ENCODE measurements around the gene ALKBH6.

ALKBH6 gene

DNA sequence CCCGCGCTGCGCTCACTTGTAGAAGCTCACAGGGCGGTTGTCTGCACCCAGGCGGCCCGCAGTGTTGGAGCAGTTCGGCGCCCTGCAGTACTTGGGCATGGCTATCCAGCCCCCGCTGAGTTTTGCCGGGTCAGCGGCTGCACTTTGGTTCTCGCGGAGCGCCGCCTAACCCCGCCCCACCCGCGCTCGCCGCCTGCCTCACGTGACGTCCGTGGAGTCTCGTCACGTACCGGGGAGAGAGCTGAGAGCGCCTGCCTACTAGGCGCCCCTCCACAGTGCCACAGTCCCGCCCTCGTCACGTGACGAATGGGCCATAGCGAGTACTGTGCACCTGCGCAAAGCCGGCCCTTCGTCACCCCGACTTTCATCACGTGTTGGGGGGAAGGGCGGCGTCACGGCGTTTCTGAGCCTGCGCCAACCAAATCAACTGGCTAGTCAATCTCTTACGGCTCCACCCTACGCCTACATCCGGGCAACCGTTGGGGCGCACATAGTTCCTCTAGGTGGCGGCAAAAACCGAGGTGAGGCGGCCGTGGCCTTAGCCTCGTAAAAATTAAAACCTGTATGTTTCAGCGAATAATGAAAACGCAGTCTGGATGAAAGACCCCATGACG, 40.2 kb upstream of the ALKBH6 start, which contains the start of gene THAP8 (continued):
- TF ChIP-seq ZBTB1 (tag by site-specific recombination; IDR thresholded peaks at IDR 0.05) = peak; percentile 72
- TF ChIP-seq ZNF157 (tag by site-specific recombination; IDR thresholded peaks at IDR 0.05) = no peak
- no peak; the same call in none of the 2 replicates for TF ChIP-seq ZFHX2 (tag by site-specific recombination; conservative IDR thresholded peaks at IDR 0.05)
- peak; percentile 99 for TF ChIP-seq ZNF335 (tag by site-specific recombination; conservative IDR thresholded peaks at IDR 0.05)
- TF ChIP-seq ZFP69B (tag by site-specific recombination; IDR thresholded peaks at IDR 0.05) = peak; percentile 86
- TF ChIP-seq ZNF140 (tag by site-specific recombination; IDR thresholded peaks at IDR 0.05) = no peak
- no peak for TF ChIP-seq ZNF214 (tag by site-specific recombination; IDR thresholded peaks at IDR 0.05; ENCODE audit: borderline replicate concordance)
- peak; percentile 77 for TF ChIP-seq TRIM28 (IDR thresholded peaks at IDR 0.05; ENCODE audit: borderline replicate concordance, low read length)
- peak; percentile 11; the same call in 1 of the 2 replicates for TF ChIP-seq BCL11A (tag by site-specific recombination; IDR thresholded peaks at IDR 0.05; ENCODE audit: low read depth)
- TF ChIP-seq ZNF274 (IDR thresholded peaks at IDR 0.05; ENCODE audit: low read length) = no peak
- TF ChIP-seq ZNF274 (tag by site-specific recombination; IDR thresholded peaks at IDR 0.05; ENCODE audit: borderline replicate concordance) = no peak
- no peak for TF ChIP-seq ZNF701 (tag by site-specific recombination; IDR thresholded peaks at IDR 0.05)
- TF ChIP-seq ZNF175 (tag by site-specific recombination; IDR thresholded peaks at IDR 0.05) = no peak
- TF ChIP-seq MYNN (tag by site-specific recombination; IDR thresholded peaks at IDR 0.05; ENCODE audit: borderline replicate concordance) = peak; percentile 1; the same call in 1 of the 2 replicates
- TF ChIP-seq ZEB2 (tag by site-specific recombination; IDR thresholded peaks at IDR 0.05) = peak; percentile 97
- peak; percentile 68 for TF ChIP-seq WT1 (tag by site-specific recombination; IDR thresholded peaks at IDR 0.05)
- no peak for TF ChIP-seq ZNF112 (tag by site-specific recombination; IDR thresholded peaks at IDR 0.05)
- peak; percentile 95 for TF ChIP-seq ZBTB21 (tag by site-specific recombination; IDR thresholded peaks at IDR 0.05)
- TF ChIP-seq ZNF433 (tag by site-specific recombination; IDR thresholded peaks at IDR 0.05; ENCODE audit: low read depth) = no peak
- TF ChIP-seq, protein P1, sequence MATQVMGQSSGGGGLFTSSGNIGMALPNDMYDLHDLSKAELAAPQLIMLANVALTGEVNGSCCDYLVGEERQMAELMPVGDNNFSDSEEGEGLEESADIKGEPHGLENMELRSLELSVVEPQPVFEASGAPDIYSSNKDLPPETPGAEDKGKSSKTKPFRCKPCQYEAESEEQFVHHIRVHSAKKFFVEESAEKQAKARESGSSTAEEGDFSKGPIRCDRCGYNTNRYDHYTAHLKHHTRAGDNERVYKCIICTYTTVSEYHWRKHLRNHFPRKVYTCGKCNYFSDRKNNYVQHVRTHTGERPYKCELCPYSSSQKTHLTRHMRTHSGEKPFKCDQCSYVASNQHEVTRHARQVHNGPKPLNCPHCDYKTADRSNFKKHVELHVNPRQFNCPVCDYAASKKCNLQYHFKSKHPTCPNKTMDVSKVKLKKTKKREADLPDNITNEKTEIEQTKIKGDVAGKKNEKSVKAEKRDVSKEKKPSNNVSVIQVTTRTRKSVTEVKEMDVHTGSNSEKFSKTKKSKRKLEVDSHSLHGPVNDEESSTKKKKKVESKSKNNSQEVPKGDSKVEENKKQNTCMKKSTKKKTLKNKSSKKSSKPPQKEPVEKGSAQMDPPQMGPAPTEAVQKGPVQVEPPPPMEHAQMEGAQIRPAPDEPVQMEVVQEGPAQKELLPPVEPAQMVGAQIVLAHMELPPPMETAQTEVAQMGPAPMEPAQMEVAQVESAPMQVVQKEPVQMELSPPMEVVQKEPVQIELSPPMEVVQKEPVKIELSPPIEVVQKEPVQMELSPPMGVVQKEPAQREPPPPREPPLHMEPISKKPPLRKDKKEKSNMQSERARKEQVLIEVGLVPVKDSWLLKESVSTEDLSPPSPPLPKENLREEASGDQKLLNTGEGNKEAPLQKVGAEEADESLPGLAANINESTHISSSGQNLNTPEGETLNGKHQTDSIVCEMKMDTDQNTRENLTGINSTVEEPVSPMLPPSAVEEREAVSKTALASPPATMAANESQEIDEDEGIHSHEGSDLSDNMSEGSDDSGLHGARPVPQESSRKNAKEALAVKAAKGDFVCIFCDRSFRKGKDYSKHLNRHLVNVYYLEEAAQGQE (tag by site-specific recombination; IDR thresholded peaks at IDR 0.05) = peak; percentile 77; the same call in 1 of the 2 replicates
- TF ChIP-seq ZNF146 (tag by site-specific recombination; IDR thresholded peaks at IDR 0.05) = no peak
- TF ChIP-seq ZSCAN5A (tag by site-specific recombination; IDR thresholded peaks at IDR 0.05) = peak; percentile 99
- no peak for TF ChIP-seq ZNF521 (tag by site-specific recombination; IDR thresholded peaks at IDR 0.05)
- TF ChIP-seq HOXC10 (CRISPR knock-in tag; IDR thresholded peaks at IDR 0.05) = 0 out of 2 replicates have a peak, but pooled peaks have one; percentile 22
- peak; percentile 94 for TF ChIP-seq SCRT1 (tag by site-specific recombination; IDR thresholded peaks at IDR 0.05; ENCODE audit: borderline replicate concordance)
- no peak for TF ChIP-seq ZNF560 (tag by site-specific recombination; IDR thresholded peaks at IDR 0.05; ENCODE audit: borderline replicate concordance)
- peak; percentile 97 for TF ChIP-seq ZNF2 (tag by site-specific recombination; IDR thresholded peaks at IDR 0.05)
- peak; percentile 98 for TF ChIP-seq ZXDB (tag by site-specific recombination; IDR thresholded peaks at IDR 0.05)
- no peak for TF ChIP-seq ZNF549 (tag by site-specific recombination; IDR thresholded peaks at IDR 0.05)
- peak; percentile 98 for TF ChIP-seq SCRT2 (tag by site-specific recombination; IDR thresholded peaks at IDR 0.05)
- TF ChIP-seq ZNF394 (tag by site-specific recombination; IDR thresholded peaks at IDR 0.05; ENCODE audit: borderline replicate concordance) = peak; percentile 71
- peak; percentile 73; the same call in 1 of the 2 replicates for TF ChIP-seq ZNF692 (tag by site-specific recombination; IDR thresholded peaks at IDR 0.05)
- peak; percentile 99 for TF ChIP-seq ZNF600 (tag by site-specific recombination; IDR thresholded peaks at IDR 0.05)
- no peak for TF ChIP-seq ZNF626 (tag by site-specific recombination; IDR thresholded peaks at IDR 0.05)
- peak; percentile 98 for TF ChIP-seq ZBTB17 (tag by site-specific recombination; IDR thresholded peaks at IDR 0.05)
- TF ChIP-seq ZNF202 (tag by site-specific recombination; IDR thresholded peaks at IDR 0.05; ENCODE audit: borderline replicate concordance) = no peak
- peak; percentile 78; the same call in 1 of the 2 replicates for TF ChIP-seq ZNF423 (tag by site-specific recombination; IDR thresholded peaks at IDR 0.05)

Measured in HEK293 (cell line).